HEK293 (cell line): ENCODE measurements around the gene ADPRH.

Source experiments
- CTCF ChIA-PET: fragments of 350-600 bp; formaldehyde crosslinking; extraction: SDS; loops from one replicate; lab custom pipeline; 2021; ENCODE audit warnings: antibody characterized with exemption; lab: Yijun Ruan, JAX
- POLR2A ChIA-PET: fragments of 300-600 bp; formaldehyde crosslinking; extraction: SDS; loops from one replicate; lab custom pipeline; 2020; ENCODE audit warnings: antibody characterized with exemption, inconsistent platforms; lab: Yijun Ruan, JAX
- H3K27ac ChIP-seq: fragments of 200-500 bp; sonication (Bioruptor generic); 2 replicates; pipeline ENCODE4 v1.5.1; 2014; ENCODE audit warnings: low read depth, low read length, control low read depth, inconsistent platforms; ENCODE audit errors: extremely low read depth
- H3K36me3 ChIP-seq, 2 experiments: fragments of 200-500 bp in 1 of 2; sonication (Bioruptor generic) in 1 of 2; 1 replicate in 1 of 2; 2 replicates in 1 of 2; pipeline ENCODE4 v1.5.1; 2014 to 2017; ENCODE audit warnings: inconsistent platforms in 2 of 2, low read length in 2 of 2; ENCODE audit not compliant: control insufficient read depth in 2 of 2, insufficient read depth in 1 of 2
- H3K4me1 ChIP-seq: fragments of 200-500 bp; sonication (Bioruptor generic); 2 replicates; pipeline ENCODE4 v1.5.1; 2014; ENCODE audit warnings: mild to moderate bottlenecking, low read length, inconsistent platforms; ENCODE audit not compliant: control insufficient read depth, insufficient read depth
- H3K4me3 ChIP-seq: 2 replicates; pipeline ENCODE4 v1.5.1; 2011; ENCODE audit warnings: low read depth, mild to moderate bottlenecking, control low read depth, low read length, moderate library complexity
- H3K9me3 ChIP-seq: fragments of 200-500 bp; sonication (Bioruptor generic); 2 replicates; pipeline ENCODE4 v1.5.1; 2014; ENCODE audit warnings: low read depth, low read length, inconsistent platforms; ENCODE audit not compliant: control insufficient read depth, insufficient read depth
- ATF2 ChIP-seq: fragments of 450-650 bp; formaldehyde crosslinking; IDR thresholded peaks from 2 replicates; pipeline ENCODE4 v1.5.1; 2016; ENCODE audit warnings: missing biosample characterization, missing genetic modification characterization, low read depth
- KLF7 ChIP-seq: fragments of 450-650 bp; formaldehyde crosslinking; IDR thresholded peaks from 2 replicates; pipeline ENCODE4 v1.5.1; 2016; ENCODE audit warnings: missing biosample characterization, missing genetic modification characterization, borderline replicate concordance
- OVOL3 ChIP-seq: fragments of 450-650 bp; formaldehyde crosslinking; IDR thresholded peaks from 2 replicates; pipeline ENCODE4 v1.5.1; 2016; ENCODE audit warnings: missing biosample characterization, missing genetic modification characterization
- PRDM4 ChIP-seq: fragments of 450-650 bp; formaldehyde crosslinking; IDR thresholded peaks from 2 replicates; pipeline ENCODE4 v1.5.1; 2017; ENCODE audit warnings: missing biosample characterization, missing genetic modification characterization
- SP7 ChIP-seq: fragments of 450-650 bp; formaldehyde crosslinking; IDR thresholded peaks from 2 replicates; pipeline ENCODE4 v1.5.1; 2016; ENCODE audit warnings: missing biosample characterization, missing genetic modification characterization
- ZBTB48 ChIP-seq: fragments of 450-650 bp; formaldehyde crosslinking; IDR thresholded peaks from 2 replicates; pipeline ENCODE4 v1.5.1; 2016; ENCODE audit warnings: missing biosample characterization, missing genetic modification characterization
- ZFHX2 ChIP-seq: fragments of 450-650 bp; formaldehyde crosslinking; conservative IDR thresholded peaks from 2 replicates; pipeline ENCODE4 v1.5.1; 2016; ENCODE audit warnings: missing biosample characterization, missing genetic modification characterization
- ZNF132 ChIP-seq: fragments of 450-650 bp; formaldehyde crosslinking; IDR thresholded peaks from 2 replicates; pipeline ENCODE4 v1.5.1; 2017; ENCODE audit warnings: missing biosample characterization, missing genetic modification characterization, borderline replicate concordance
- ZNF292 ChIP-seq: fragments of 450-650 bp; formaldehyde crosslinking; IDR thresholded peaks from 2 replicates; pipeline ENCODE4 v1.5.1; 2016; ENCODE audit warnings: low read depth, missing biosample characterization, missing genetic modification characterization, borderline replicate concordance
- ZNF335 ChIP-seq: fragments of 450-650 bp; formaldehyde crosslinking; conservative IDR thresholded peaks from 2 replicates; pipeline ENCODE4 v1.5.1; 2016; ENCODE audit warnings: missing biosample characterization, missing genetic modification characterization
- ZNF416 ChIP-seq: fragments of 450-650 bp; formaldehyde crosslinking; IDR thresholded peaks from 2 replicates; pipeline ENCODE4 v1.5.1; 2016; ENCODE audit warnings: missing biosample characterization, missing genetic modification characterization
- ZNF501 ChIP-seq: fragments of 450-650 bp; formaldehyde crosslinking; IDR thresholded peaks from 2 replicates; pipeline ENCODE4 v1.5.1; 2016; ENCODE audit warnings: missing biosample characterization, missing genetic modification characterization
- ZNF555 ChIP-seq: fragments of 450-650 bp; formaldehyde crosslinking; conservative IDR thresholded peaks from 2 replicates; pipeline ENCODE4 v1.5.1; 2017; ENCODE audit warnings: missing biosample characterization, mild to moderate bottlenecking, missing genetic modification characterization, inconsistent platforms
- ZNF558 ChIP-seq: fragments of 450-650 bp; formaldehyde crosslinking; IDR thresholded peaks from 2 replicates; pipeline ENCODE4 v1.5.1; 2016; ENCODE audit warnings: missing biosample characterization, missing genetic modification characterization
- ZNF585B ChIP-seq: fragments of 450-650 bp; formaldehyde crosslinking; IDR thresholded peaks from 2 replicates; pipeline ENCODE4 v1.5.1; 2016; ENCODE audit warnings: missing biosample characterization, missing genetic modification characterization
- ZNF639 ChIP-seq: fragments of 450-650 bp; formaldehyde crosslinking; IDR thresholded peaks from 2 replicates; pipeline ENCODE4 v1.5.1; 2016; ENCODE audit warnings: missing biosample characterization, missing genetic modification characterization
- ZNF777 ChIP-seq: fragments of 450-650 bp; formaldehyde crosslinking; IDR thresholded peaks from 2 replicates; pipeline ENCODE4 v1.5.1; 2017; ENCODE audit warnings: missing biosample characterization, missing genetic modification characterization, borderline replicate concordance
- ZSCAN18 ChIP-seq: fragments of 450-650 bp; formaldehyde crosslinking; IDR thresholded peaks from 2 replicates; pipeline ENCODE4 v1.5.1; 2016; ENCODE audit warnings: missing biosample characterization, missing genetic modification characterization

Gene ADPRH

GRCh38 chr3:119555309-119555735, 24.0 kb upstream of the ADPRH start:
- no peak overlapping the region for H3K4me3 ChIP-seq
- no peaks in the 10 kb centered on the region for H3K9me3 ChIP-seq
- no peaks in the 10 kb centered on the region for H3K36me3 ChIP-seq
- CTCF ChIA-PET, result no interaction called here
- H3K4me1 ChIP-seq, result no peaks in the 10 kb centered on the region
- POLR2A ChIA-PET, result no interaction called here
- TF ChIP-seq OVOL3 (tag by site-specific recombination), result no peak
- TF ChIP-seq ZBTB48, result no peak
- no peak for TF ChIP-seq ZNF132 (tag by site-specific recombination)
- no peak for TF ChIP-seq SP7 (tag by site-specific recombination)
- TF ChIP-seq ZNF777 (tag by site-specific recombination), result no peak
- TF ChIP-seq ZNF555 (tag by site-specific recombination), result no peak
- TF ChIP-seq ZFHX2, result no peak
- TF ChIP-seq ZNF585B (tag by site-specific recombination), result no peak
- no peak for TF ChIP-seq ZSCAN18
- TF ChIP-seq ZNF335 (tag by site-specific recombination), result no peak
- TF ChIP-seq KLF7 (tag by site-specific recombination), result no peak
- no peak for TF ChIP-seq ZNF639 (tag by site-specific recombination)
- TF ChIP-seq ZNF292 (tag by site-specific recombination), result no peak
- TF ChIP-seq ATF2 (tag by site-specific recombination), result no peak
- no peak for TF ChIP-seq ZNF558
- TF ChIP-seq ZNF501, result no peak
- no peak for TF ChIP-seq PRDM4 (tag by site-specific recombination)
- no peak overlapping the region for H3K27ac ChIP-seq

- TF ChIP-seq ZNF416 (tag by site-specific recombination), result no peak
- Histone ChIP-seq H3K9me3 (no peaks in the 10 kb centered on the region), H3K27ac (no peak overlapping the region), H3K4me1 (no peaks in the 10 kb centered on the region), H3K36me3 (no peaks in the 10 kb centered on the region), H3K4me3 (no peak overlapping the region)
- ChIA-PET CTCF (interaction anchor here (0.6 kb wide), 1 partner anchor 560 kb away, joined by 3 read pairs; no protein-coding TSS in a partner anchor), POLR2A (no interaction called here)
Observed at GRCh38 chr3:119555929-119556328, 23.4 kb upstream of the ADPRH start.
